GM18507 (cell line): Measurements from ENCODE around the gene CNTNAP2.
"Not testable (repeated sequence)": the region's sequence is repeated elsewhere in the genome, so short reads cannot be mapped to it uniquely, and the experiment has no call there.

ENCODE experiments used
- DNase-seq: peaks from one replicate; pipeline ENCODE4 v3.0.0; 2011; ENCODE audit warnings: low read depth; ENCODE audit not compliant: insufficient read length; ENCODE audit errors: extremely low spot score
- FAIRE-seq: peaks from 2 replicates; lab custom pipeline; 2011; peaks lifted over from hg19 to GRCh38; lab: Jason Lieb, UNC

The CNTNAP2 gene

GRCh38 chr7:146138926-146139325, 22.3 kb downstream of the CNTNAP2 start:
- DNase-seq (no peak), FAIRE-seq (no peak)

GRCh38 chr7:146146831-146147486, 30.4 kb downstream of the CNTNAP2 start:
- DNase-seq (no peak), FAIRE-seq (no peak)

- FAIRE-seq (no peak), DNase-seq (no peak)
These were observed 33.6 kb downstream of the CNTNAP2 start for GRCh38 chr7:146150153-146150552.

- DNase-seq (no peak), FAIRE-seq (no peak)
These were observed 55.5 kb downstream of the CNTNAP2 start for GRCh38 chr7:146172112-146172511.

- DNase-seq, result no peak
- no peak for FAIRE-seq
These were observed 59.1 kb downstream of the CNTNAP2 start for GRCh38 chr7:146175716-146176115.

- DNase-seq (no peak), FAIRE-seq (no peak)
These were observed 60.3 kb downstream of the CNTNAP2 start for GRCh38 chr7:146176860-146177259.

- FAIRE-seq (no peak), DNase-seq (no peak)
These were observed 60.7 kb downstream of the CNTNAP2 start for GRCh38 chr7:146177301-146177700.

- FAIRE-seq, result no peak
- DNase-seq, result no peak
These were observed 69.2 kb downstream of the CNTNAP2 start for GRCh38 chr7:146185844-146186243.

- DNase-seq, FAIRE-seq: not testable (repeated sequence)
These were observed 74.8 kb downstream of the CNTNAP2 start for GRCh38 chr7:146191428-146191827.

- no peak for DNase-seq
- no peak for FAIRE-seq
These were observed 85.3 kb downstream of the CNTNAP2 start for GRCh38 chr7:146201945-146202344.

GRCh38 chr7:146206270-146206669, 89.7 kb downstream of the CNTNAP2 start:
- FAIRE-seq (no peak), DNase-seq (no peak)

GRCh38 chr7:146208492-146208891, 91.9 kb downstream of the CNTNAP2 start:
- no peak for DNase-seq
- FAIRE-seq, result no peak

GRCh38 chr7:146214842-146215241, 98.2 kb downstream of the CNTNAP2 start:
- no peak for DNase-seq
- no peak for FAIRE-seq

- no peak for FAIRE-seq
- no peak for DNase-seq
These were observed 99.9 kb downstream of the CNTNAP2 start for GRCh38 chr7:146216396-146217041.

GRCh38 chr7:146223851-146224250, 107.2 kb downstream of the CNTNAP2 start:
- FAIRE-seq, result no peak
- DNase-seq, result no peak

GRCh38 chr7:146232604-146233003, 116.0 kb downstream of the CNTNAP2 start:
- FAIRE-seq (no peak), DNase-seq (no peak)

GRCh38 chr7:146235195-146235594, 118.6 kb downstream of the CNTNAP2 start:
- no peak for FAIRE-seq
- no peak for DNase-seq

- DNase-seq, result no peak
- no peak for FAIRE-seq
These were observed 126.1 kb downstream of the CNTNAP2 start for GRCh38 chr7:146242661-146243060.

GRCh38 chr7:146247991-146248390, 131.4 kb downstream of the CNTNAP2 start:
- not testable (repeated sequence) for FAIRE-seq

GRCh38 chr7:146248744-146249143, 132.1 kb downstream of the CNTNAP2 start:
- not testable (repeated sequence) for FAIRE-seq, DNase-seq

More at GRCh38 chr7:146247991-146248390, 131.4 kb downstream of the CNTNAP2 start:
- DNase-seq, result not testable (repeated sequence)

- FAIRE-seq (no peak), DNase-seq (no peak)
These were observed 132.7 kb downstream of the CNTNAP2 start for GRCh38 chr7:146249272-146249671.
